BJ (cell line): Measurements from ENCODE around the gene HOXA9. TPM values are rescaled to one million over a fixed set of nuclear protein-coding genes. Genes with fewer than 3 reads are reported as not detected.

Experiments
- CTCF ChIA-PET: fragments of 350-600 bp; formaldehyde crosslinking; extraction: SDS; loops from one replicate; lab custom pipeline; 2021; ENCODE audit warnings: antibody characterized with exemption, inconsistent platforms; lab: Yijun Ruan, JAX
- POLR2A ChIA-PET: fragments of 300-600 bp; sonication (Branson Sonifier 250); formaldehyde crosslinking; extraction: SDS; loops from one replicate; lab custom pipeline; 2021; ENCODE audit warnings: antibody characterized with exemption; lab: Charles Lee
- DNase-seq: peaks from one replicate; pipeline ENCODE4 v3.0.0-alpha.2; 2011; ENCODE audit warnings: low read depth
- H3K27me3 ChIP-seq: 2 replicates; pipeline ENCODE4 v1.6.0; 2011; ENCODE audit warnings: low read length; ENCODE audit not compliant: control insufficient read depth, insufficient read depth
- H3K36me3 ChIP-seq: 2 replicates; pipeline ENCODE4 v1.5.1; 2011; ENCODE audit warnings: low read length; ENCODE audit not compliant: control insufficient read depth, insufficient read depth
- H3K4me3 ChIP-seq: 2 replicates; pipeline ENCODE4 v1.5.1; 2011; ENCODE audit warnings: low read depth, mild to moderate bottlenecking, control low read depth, low read length
- CTCF ChIP-seq: IDR thresholded peaks from 2 replicates; pipeline ENCODE4 v1.5.1; 2011; ENCODE audit warnings: low read depth, mild to moderate bottlenecking, control low read depth, inconsistent platforms, low read length, moderate library complexity; ENCODE audit not compliant: insufficient read depth
- polyA plus RNA-seq: library from polyadenylated mRNA; depleted of rRNA; stranded (reverse); fragments of >200 nt; gene quantifications from 2 replicates; pipeline ENCODE4 v1.2.3, GENCODE V29; 2011; rRNA removed
- small RNA-seq: library from RNA; depleted of rRNA; stranded (forward); fragments of <200 nt; gene quantifications from one replicate; pipeline ENCODE3, GENCODE V24; 2012; ENCODE audit warnings: low replicate concordance, low read depth; ENCODE audit not compliant: insufficient read length

The HOXA9 gene
- polyA plus RNA-seq, 1 experiment: 15.0 TPM

GRCh38 chr7:27115221-27116026 is 49.9 kb downstream of the HOXA9 start:
- H3K27me3 ChIP-seq: peaks cover 12% of the 10 kb centered on the region
- no peaks in the 10 kb centered on the region; the same call in 1 of the 2 replicates for H3K36me3 ChIP-seq
- no peak for TF ChIP-seq CTCF
- DNase-seq: no peak
- H3K4me3 ChIP-seq: no peak overlapping the region
- ChIA-PET POLR2A (no interaction called here), CTCF (interaction anchor here (1.2 kb wide), 1 partner anchor 11 kb away, joined by 5 read pairs; no protein-coding TSS in a partner anchor)

DNA sequence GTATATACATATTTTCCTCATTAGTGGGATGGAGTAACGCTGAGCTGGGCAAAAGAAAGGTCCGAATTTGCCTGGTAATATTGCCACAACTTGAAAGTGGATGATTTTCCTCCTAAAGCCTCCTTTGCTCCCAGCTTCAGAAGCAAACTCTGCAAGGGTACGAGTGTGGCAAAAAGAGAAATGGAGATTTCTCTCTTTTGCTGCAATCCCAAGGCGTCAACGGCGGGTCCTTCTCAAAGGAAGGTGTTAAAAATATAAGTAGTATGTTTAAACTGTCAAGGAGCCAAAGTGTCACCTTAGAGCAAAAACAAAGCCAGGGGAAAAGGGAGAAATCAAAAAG is 50.5 kb downstream of the HOXA9 start:
- H3K4me3 ChIP-seq: no peak overlapping the region
- H3K36me3 ChIP-seq: peaks cover under 1% of the 10 kb centered on the region; the same call in 1 of the 2 replicates
- TF ChIP-seq CTCF: no peak
- no peak for DNase-seq
- ChIA-PET POLR2A (no interaction called here), CTCF (interaction anchor here (0.6 to 1.2 kb wide), 2 partner anchors 12 to 69 kb away, joined by 5 to 6 read pairs; no protein-coding TSS in a partner anchor)
- peaks cover 12% of the 10 kb centered on the region for H3K27me3 ChIP-seq

GRCh38 chr7:27113991-27114769 is 51.2 kb downstream of the HOXA9 start:
- Histone ChIP-seq H3K27me3 (peaks cover 14% of the 10 kb centered on the region), H3K36me3 (peaks cover 2% of the 10 kb centered on the region; the same call in 1 of the 2 replicates), H3K4me3 (no peak overlapping the region)
- CTCF ChIA-PET: interaction anchor here (0.6 to 1.2 kb wide), 2 partner anchors 12 to 70 kb away, joined by 5 to 6 read pairs; no protein-coding TSS in a partner anchor
- no peak for DNase-seq
- TF ChIP-seq CTCF: no peak
- POLR2A ChIA-PET: no interaction called here

GRCh38 chr7:27112955-27113949 is 52.1 kb downstream of the HOXA9 start:
- no peak for TF ChIP-seq CTCF
- ChIA-PET POLR2A (no interaction called here), CTCF (no interaction called here)

More at GRCh38 chr7:27112955-27113949, 52.1 kb downstream of the HOXA9 start:
- DNase-seq: no peak
- H3K27me3 ChIP-seq: peaks cover 14% of the 10 kb centered on the region
- peaks cover 2% of the 10 kb centered on the region; the same call in 1 of the 2 replicates for H3K36me3 ChIP-seq
- H3K4me3 ChIP-seq: no peak overlapping the region; the same call in 1 of the 2 replicates

Small RNA genes lying within 50 kb of the gene (small RNA-seq; reads per million reads assigned to genes)
- gene AC004080.5: not detected
- not detected for gene RF02140
- gene RF02141: not detected

Other genes with a start within 250 kb of the HOXA9 start
- gene HOXA1, start 69.5 kb downstream of the HOXA9 start, polyA plus RNA-seq: 0.91 and 1.0 TPM in 2 replicates
- gene HOXA2, start 62.9 kb downstream of the HOXA9 start, polyA plus RNA-seq: 0.09 and 0.13 TPM in 2 replicates
- gene HOXA4, start 34.8 kb downstream of the HOXA9 start, polyA plus RNA-seq: 1.2 and 1.3 TPM in 2 replicates
- gene HOXA5, start 21.9 kb downstream of the HOXA9 start, polyA plus RNA-seq: 1.2 and 1.7 TPM in 2 replicates
- 0.45 and 0.77 TPM in 2 replicates for gene HOXA6, start 17.8 kb downstream of the HOXA9 start, polyA plus RNA-seq
- 0.09 and 0.15 TPM in 2 replicates for gene HOXA3, start 13.0 kb downstream of the HOXA9 start, polyA plus RNA-seq
- 3.8 and 4.4 TPM in 2 replicates for gene HOXA7, start 8.9 kb downstream of the HOXA9 start, polyA plus RNA-seq
- 54.7 and 59.6 TPM in 2 replicates for gene HOXA10, start 8.8 kb upstream of the HOXA9 start, polyA plus RNA-seq
- gene HOXA11, start 19.7 kb upstream of the HOXA9 start, polyA plus RNA-seq: 27.7 and 34.0 TPM in 2 replicates
- gene HOXA13, start 34.6 kb upstream of the HOXA9 start, polyA plus RNA-seq: 4.6 and 9.2 TPM in 2 replicates
- gene EVX1, start 77.3 kb upstream of the HOXA9 start, polyA plus RNA-seq: not detected in 2 replicates